Thyroid gland (tissue), 4 donors: Measurements from ENCODE around the gene PHC2.

Source experiments
- CTCF ChIP-seq, 6 experiments: fragments of 200-600 bp in 3 of 6; fragments of 450-650 bp in 3 of 6; sonication (generic) in 3 of 6; IDR thresholded peaks; one replicate each; pipeline ENCODE4 v1.5.1; 2016 to 2019; ENCODE audit warnings: antibody characterized with exemption in 6 of 6, mild to moderate bottlenecking in 2 of 6, inconsistent platforms in 1 of 6, moderate library complexity in 1 of 6
- POLR2A ChIP-seq, 2 donors: fragments of 450-650 bp; IDR thresholded peaks; one replicate each; pipeline ENCODE4 v1.6.1; 2017; ENCODE audit warnings: antibody characterized with exemption in 2 of 2, mild to moderate bottlenecking in 2 of 2, moderate library complexity in 1 of 2

GRCh38 chr1:33317946-33318345 is 112.9 kb downstream of the PHC2 start:
- no peak for TF ChIP-seq CTCF (IDR thresholded peaks at IDR 0.05)
- no peak for TF ChIP-seq POLR2A (IDR thresholded peaks at IDR 0.05)
